GM19025 (cell line): Measurements from ENCODE around the gene SLC35G1.

Experiments used
- ATAC-seq: cut with Tn5 transposase; IDR thresholded peaks from one replicate; pipeline ENCODE4 v1.9.1; 2021; ENCODE audit warnings: mild to moderate bottlenecking, low read depth, moderate library complexity; ENCODE audit not compliant: unreplicated experiment

The SLC35G1 gene

GRCh38 chr10:93945819-93946218 is 52.0 kb downstream of the SLC35G1 start:
- ATAC-seq = no peak

DNA sequence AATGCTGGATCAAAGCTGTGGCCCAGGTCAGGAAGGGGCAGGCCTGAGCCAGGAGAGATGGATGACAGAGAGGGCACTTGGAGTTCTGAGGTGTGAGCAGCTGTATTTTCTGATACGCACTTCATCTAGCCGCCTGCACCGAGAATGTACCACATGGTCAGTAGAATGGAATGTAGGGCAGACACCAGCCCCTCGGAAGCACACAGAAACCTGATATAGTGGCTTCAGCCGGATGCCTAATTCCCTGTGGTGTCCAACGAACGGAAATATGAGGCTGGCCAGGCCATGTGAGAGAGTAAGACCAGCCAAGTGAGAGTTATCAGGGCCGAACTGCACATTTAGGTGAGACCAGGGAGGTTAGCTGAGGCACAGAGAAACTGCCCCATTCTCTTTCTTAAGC is 53.3 kb downstream of the SLC35G1 start:
- no peak for ATAC-seq

GRCh38 chr10:93947524-93947923 is 53.7 kb downstream of the SLC35G1 start:
- ATAC-seq = no peak

DNA sequence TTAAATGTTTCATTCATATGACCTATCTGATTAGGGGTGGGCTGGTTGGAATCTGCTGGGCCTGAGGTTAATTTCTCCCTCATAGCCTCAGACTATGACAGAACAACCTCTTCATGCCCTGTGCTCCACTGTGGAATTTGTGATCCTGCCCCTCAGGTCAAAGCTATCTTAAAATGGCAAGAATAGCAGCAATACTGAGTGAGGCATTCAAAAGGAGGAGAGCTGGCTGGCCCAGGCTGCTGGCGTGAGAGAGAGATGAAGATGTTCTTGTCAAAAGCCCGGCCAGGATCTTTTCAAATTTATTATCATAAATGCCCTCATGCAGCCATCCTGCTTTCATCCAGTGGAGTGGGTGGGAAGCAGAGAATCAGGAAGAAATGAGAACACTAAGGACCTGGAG is 58.1 kb downstream of the SLC35G1 start:
- no peak for ATAC-seq
